Prostate gland (tissue), 2 donors: ENCODE measurements around the gene UNK. TPM values are rescaled to one million over a fixed set of nuclear protein-coding genes. Genes with fewer than 3 reads are reported as not detected.
A peak's percentile ranks its signal among the peaks of the same experiment; 100 is the strongest.
"Not testable (repeated sequence)": the region's sequence is repeated elsewhere in the genome, so short reads cannot be mapped to it uniquely, and the experiment has no call there.

ENCODE experiments used
- DNase-seq: peaks from one replicate; pipeline ENCODE4 v3.0.0-alpha.2; 2019; ENCODE audit warnings: low spot score
- H3K27ac ChIP-seq, 2 donors: fragments of 200-600 bp; sonication (generic); 2 replicates each; pipeline ENCODE4 v1.5.1; 2017 to 2019
- H3K27me3 ChIP-seq: fragments of 200-600 bp; sonication (generic); replicated peaks from 2 replicates; pipeline ENCODE4 v1.5.1; 2019; ENCODE audit not compliant: insufficient read depth
- H3K36me3 ChIP-seq, 2 donors: fragments of 200-600 bp; sonication (generic); 1 replicate in 1 of 2; 2 replicates in 1 of 2; pipeline versions ENCODE4 v1.5.1 to v1.8.1; 2017 to 2019
- H3K4me1 ChIP-seq: fragments of 200-600 bp; sonication (generic); replicated peaks from 2 replicates; pipeline ENCODE4 v1.5.1; 2019
- H3K4me3 ChIP-seq, 2 donors: fragments of 200-600 bp; sonication (generic); 2 replicates each; pipeline ENCODE4 v1.5.1; 2017 to 2019
- H3K9me3 ChIP-seq: fragments of 200-600 bp; sonication (generic); 2 replicates; pipeline ENCODE4 v1.5.1; 2017
- CTCF ChIP-seq, 4 experiments: fragments of 200-600 bp in 2 of 4; fragments of 450-650 bp in 2 of 4; sonication (generic) in 2 of 4; IDR thresholded peaks; 1 replicate in 3 of 4; 2 replicates in 1 of 4; pipeline ENCODE4 v1.5.1; 2016 to 2019; ENCODE audit warnings: antibody characterized with exemption in 4 of 4, mild to moderate bottlenecking in 2 of 4, moderate library complexity in 2 of 4
- POLR2A ChIP-seq: fragments of 450-650 bp; IDR thresholded peaks from one replicate; pipeline ENCODE4 v1.6.1; 2016; ENCODE audit warnings: antibody characterized with exemption, mild to moderate bottlenecking
- POLR2AphosphoS5 ChIP-seq: sonication (generic); formaldehyde crosslinking; IDR thresholded peaks from one replicate; pipeline ENCODE4 v1.6.1; 2017; ENCODE audit warnings: antibody characterized with exemption
- WGBS: methylation state at CpG from one replicate; pipeline ENCODE4 v1.1.5; 2018; 5-methylcytosine and 5-hydroxymethylcytosine counted together
- intact Hi-C: fragments of 100-400 bp; cut with DNase I; formaldehyde crosslinking; loops from one replicate; pipeline ENCODE4 v1.14.2; 2022
- total RNA-seq, 2 donors: library from RNA; depleted of rRNA; stranded (reverse); fragments of >200 nt; gene quantifications; one replicate each; pipeline ENCODE4 v1.1.0, GENCODE V29; 2016

Gene UNK
- total RNA-seq, 2 donors from 2014 or later, result 68.9 to 72.5 TPM

GRCh38 chr17:75864448-75864871 is 79.9 kb downstream of the UNK start:
- 14% methylated on average over 8 of the region's 8 CpGs for WGBS
- intact Hi-C loops, result no loop called here
- no peak for DNase-seq
- no peak overlapping the region for H3K4me3 ChIP-seq
- H3K27me3 ChIP-seq, result no peaks in the 10 kb centered on the region
- no peaks in the 10 kb centered on the region for H3K4me1 ChIP-seq
- H3K9me3 ChIP-seq, result no peaks in the 10 kb centered on the region
- no peaks in the 10 kb centered on the region for H3K36me3 ChIP-seq
- no peak for TF ChIP-seq POLR2A
- peak; percentile 32 for TF ChIP-seq POLR2AphosphoS5
- peak overlapping the region in 1 of 2 donors; percentile 27 for H3K27ac ChIP-seq

- DNase-seq, H3K4me1 ChIP-seq, H3K36me3 ChIP-seq, H3K4me3 ChIP-seq, intact Hi-C loops, H3K9me3 ChIP-seq, H3K27me3 ChIP-seq: not testable (repeated sequence)
- 68% methylated on average over 4 of the region's 4 CpGs for WGBS
- peak overlapping the region in 1 of 2 donors; percentile 27 for H3K27ac ChIP-seq
Measured at GRCh38 chr17:75864887-75865286, 80.3 kb downstream of the UNK start.

- H3K4me1 ChIP-seq, intact Hi-C loops, H3K4me3 ChIP-seq, H3K27me3 ChIP-seq, DNase-seq, H3K27ac ChIP-seq, H3K36me3 ChIP-seq, H3K9me3 ChIP-seq: not testable (repeated sequence)
- WGBS, result 81% methylated on average over 17 of the region's 17 CpGs
Measured at GRCh38 chr17:75865404-75866188, 81.0 kb downstream of the UNK start.

- H3K9me3 ChIP-seq, DNase-seq, H3K4me3 ChIP-seq, H3K27me3 ChIP-seq, intact Hi-C loops, H3K4me1 ChIP-seq, H3K36me3 ChIP-seq: not testable (repeated sequence)
- H3K27ac ChIP-seq, result peak overlapping the region; percentile 57 to 74
- 68% methylated on average over 12 of the region's 12 CpGs for WGBS
Measured at GRCh38 chr17:75868730-75869281, 84.2 kb downstream of the UNK start.

GRCh38 chr17:75869282-75870141 is 84.9 kb downstream of the UNK start:
- no peaks in the 10 kb centered on the region for H3K27me3 ChIP-seq
- no peaks in the 10 kb centered on the region for H3K9me3 ChIP-seq
- H3K36me3 ChIP-seq, result no peaks in the 10 kb centered on the region
- H3K27ac ChIP-seq, result peak overlapping the region; percentile 57 to 74
- H3K4me1 ChIP-seq, result peaks cover 9% of the 10 kb centered on the region
- no peak for DNase-seq
- intact Hi-C loops, result no loop called here
- WGBS, result 27% methylated on average over 23 of the region's 23 CpGs
- H3K4me3 ChIP-seq, result no peak overlapping the region
- TF ChIP-seq POLR2AphosphoS5 (peak; percentile 2), CTCF (IDR thresholded peaks at IDR 0.05) (no peak)

- Histone ChIP-seq H3K27ac (peak overlapping the region; percentile 57 to 74), H3K4me1 (peaks cover 11% of the 10 kb centered on the region)
- H3K36me3 ChIP-seq, H3K9me3 ChIP-seq, H3K4me3 ChIP-seq, intact Hi-C loops, H3K27me3 ChIP-seq, DNase-seq: not testable (repeated sequence)
- WGBS, result 75% methylated on average over 10 of the region's 10 CpGs
Measured at GRCh38 chr17:75870228-75870627, 85.6 kb downstream of the UNK start.
